Measurements from ENCODE around the gene MOV10.

MOV10 gene

DNA sequence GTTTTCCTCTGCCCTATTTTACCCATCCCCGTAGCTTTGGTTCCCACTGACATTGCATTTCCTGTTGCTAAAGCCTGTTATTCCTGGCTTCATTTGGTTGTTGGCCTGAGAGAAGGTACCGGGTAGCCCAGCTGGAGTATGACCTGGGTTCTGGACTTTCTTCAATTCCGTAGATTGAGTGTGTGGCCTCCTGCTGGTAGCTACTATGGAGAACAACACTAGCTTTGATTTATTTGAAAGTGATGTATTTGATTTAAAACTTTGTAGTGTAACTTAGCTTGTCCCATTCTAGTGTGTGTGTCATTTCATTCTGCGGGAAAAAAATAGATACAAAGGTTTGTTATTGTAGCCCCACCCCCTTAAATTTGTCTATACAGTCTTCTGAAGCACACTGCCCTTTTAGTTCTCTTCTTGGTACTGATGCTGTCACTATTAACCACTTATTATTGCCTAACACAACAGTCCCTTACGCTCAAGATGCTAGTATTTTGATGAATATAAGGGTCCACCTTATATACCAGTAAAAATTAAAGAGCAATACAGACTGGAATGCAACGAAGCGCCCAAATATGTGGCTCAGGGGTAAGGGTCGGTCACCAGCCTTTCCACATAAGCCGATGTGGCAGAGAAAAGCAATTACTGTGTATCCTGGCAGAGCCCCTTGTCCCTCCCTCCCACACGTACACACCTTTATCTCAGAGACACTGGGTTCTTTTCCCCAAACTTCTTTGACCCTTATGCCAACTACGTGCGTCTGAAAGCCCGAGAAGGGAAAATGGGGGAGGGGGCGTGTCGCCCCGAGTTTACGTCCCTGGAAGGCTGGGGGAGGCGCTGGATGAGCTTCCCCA is 643 bp upstream of the MOV10 start:
- peak in 7 of 58 donors; percentile 4 to 55 (median 14) for DNase-seq

DNA sequence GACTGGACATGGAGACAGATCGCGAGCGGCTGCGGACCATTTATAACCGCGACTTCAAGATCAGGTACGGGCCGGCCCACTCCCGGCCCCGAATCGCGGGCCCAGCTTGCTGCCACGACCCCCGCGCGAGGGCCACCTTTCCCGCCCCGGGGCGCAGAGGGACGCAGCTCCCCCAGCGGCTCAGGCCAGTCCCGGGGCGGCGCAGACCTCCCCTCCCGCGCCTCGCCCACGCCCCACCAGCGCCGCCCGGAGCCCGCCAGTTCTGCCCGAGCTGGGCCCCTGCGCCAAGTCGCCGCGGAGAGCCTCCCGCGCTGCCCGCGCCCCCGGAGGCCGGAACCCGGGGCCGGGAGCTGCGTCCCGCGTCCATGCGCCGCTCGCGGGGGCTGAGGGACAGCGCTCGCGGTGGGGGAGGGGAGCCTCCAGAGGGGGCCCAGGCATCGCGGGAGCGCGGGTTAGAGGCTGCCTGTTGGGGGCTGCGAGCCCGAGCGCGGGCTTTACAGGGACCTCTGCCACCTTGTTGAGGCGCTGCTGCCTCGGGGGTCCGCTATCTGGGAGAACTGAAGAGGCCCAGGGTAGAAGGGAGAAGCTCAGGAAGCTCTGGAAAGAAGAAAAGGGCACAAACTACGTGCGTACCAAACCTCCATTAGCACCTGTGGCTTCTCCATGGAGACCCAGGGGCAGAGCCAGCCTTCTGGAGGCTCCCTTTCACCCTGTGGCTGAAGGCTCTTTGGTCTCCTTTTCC is 698 bp downstream of the MOV10 start:
- peak in 42 of 58 donors; percentile 27 to 78 (median 60) for DNase-seq

DNA sequence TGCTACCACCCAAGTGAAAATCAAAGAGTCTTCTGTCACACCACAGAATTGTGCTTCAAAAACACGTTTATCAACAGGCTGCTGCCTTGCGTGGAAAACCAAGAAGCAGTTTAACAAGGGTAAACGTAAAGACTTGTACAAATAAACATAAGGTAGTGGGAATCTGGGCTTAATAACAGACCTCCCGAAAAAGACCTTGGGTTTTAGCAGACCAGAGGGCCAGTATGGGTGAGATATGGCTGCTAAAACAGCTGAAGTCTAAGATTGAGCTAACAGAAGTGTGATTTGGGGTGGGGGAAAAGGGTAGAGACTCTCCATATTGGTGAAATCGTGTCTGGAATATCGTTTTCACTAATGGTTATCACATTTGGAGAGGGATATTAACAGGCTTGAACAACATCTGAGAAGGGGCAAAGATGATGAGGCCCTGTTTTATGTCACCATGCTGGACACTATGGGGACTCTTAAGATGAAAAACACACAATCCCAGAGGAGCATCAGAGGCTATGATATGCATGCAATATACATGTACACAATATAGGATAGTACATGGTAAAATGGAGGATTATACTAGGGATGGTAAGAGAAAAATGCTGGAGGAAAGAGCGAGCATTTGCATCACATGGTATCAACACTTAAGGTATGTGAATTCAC is 1.4 kb downstream of the MOV10 start:
- no peak for DNase-seq

DNA sequence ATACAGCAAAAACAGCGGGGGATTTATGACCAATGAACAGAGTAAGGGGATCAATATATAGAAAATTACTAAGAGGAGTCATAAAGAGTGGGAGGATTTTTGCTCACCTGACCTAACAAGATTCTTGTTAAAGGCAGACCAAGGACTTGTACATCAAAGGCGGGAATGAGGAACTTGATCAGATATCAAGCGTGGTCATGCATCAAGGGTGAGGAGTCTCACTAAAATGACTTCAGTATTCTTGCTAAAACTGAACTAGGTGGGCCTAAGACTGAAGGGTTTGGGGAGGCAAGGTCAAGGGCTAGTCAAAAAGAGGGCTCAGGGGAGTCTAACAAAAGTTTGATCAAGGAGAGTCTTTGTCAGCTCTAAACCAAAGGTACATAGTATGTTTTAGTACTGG is 2.1 kb downstream of the MOV10 start:
- no peak for DNase-seq

DNA sequence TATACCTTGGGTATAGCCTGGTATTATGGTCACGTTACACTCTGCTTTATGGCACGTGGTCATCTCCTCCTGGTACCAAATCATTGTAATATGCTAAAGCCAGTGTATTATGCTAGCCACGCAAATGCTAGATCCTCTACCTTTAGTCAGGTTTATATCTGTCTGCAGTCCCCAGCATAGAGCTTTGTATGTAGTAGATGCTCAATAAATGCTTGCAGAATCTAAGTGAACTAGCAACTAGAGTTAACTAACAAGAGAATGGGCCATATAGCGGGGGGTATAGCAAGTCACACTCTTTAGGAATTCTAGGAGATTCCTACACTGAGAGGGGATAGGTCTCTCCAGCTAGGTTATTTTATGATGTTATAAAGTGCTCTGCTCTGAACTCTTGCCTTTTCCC is 3.0 kb downstream of the MOV10 start:
- no peak for DNase-seq

DNA sequence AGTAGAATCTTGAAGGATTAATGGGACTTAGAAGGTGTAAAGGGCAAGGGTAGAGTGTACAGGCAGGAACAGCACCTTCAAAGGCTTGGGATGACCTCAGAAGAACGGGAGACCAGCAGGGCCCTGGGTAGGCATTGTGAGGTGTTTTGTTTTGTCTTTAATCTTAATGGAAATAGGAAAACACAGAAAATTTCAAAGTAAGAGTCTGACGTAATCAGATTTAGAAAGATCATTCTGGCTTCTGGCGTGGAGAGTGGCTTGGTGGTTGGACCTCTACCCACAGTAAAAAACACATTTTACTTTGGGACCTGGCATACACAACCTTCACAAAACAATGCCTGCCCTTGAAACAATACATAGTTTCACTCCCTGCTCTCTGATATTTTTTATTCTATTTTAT is 4.1 kb downstream of the MOV10 start:
- DNase-seq = no peak

DNA sequence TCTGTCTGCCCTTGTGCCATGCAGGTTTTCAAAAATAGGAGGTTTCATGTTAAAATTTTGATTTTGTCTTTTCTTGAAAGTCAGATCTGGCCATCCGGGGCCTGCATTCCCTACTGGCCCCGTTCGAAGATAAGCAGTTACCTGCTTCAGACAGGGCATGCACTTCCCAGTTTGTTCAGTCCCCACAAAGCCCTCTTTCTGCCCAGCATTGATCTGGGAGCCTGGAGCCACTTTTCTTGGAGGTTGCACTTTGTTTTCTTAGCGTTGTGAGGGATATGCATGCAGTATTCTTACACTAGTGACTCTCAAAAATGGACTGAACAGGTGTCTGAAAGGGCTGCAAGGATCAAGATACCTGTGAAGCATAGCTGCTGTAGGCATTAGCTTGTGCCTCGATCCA is 11.5 kb downstream of the MOV10 start:
- DNase-seq = no peak

DNA sequence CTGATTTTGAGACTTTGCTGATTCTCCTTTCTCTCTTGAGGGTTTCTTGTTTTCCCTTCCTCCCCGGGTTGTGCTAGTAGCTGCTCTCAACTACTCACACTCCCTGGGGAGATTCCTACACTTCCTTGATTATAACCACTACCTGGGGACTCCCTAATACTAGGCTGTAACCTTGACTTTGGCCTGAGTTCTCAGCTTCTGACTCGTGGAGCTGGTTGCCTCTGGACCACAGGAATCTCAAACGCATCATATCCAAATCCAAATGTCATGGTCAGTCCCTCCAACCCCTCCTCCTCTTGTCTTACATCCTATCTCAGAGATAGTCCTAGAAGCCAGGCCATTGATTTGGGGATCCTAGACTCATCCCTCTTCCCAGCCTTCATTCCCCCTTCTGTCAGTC is 12.0 kb downstream of the MOV10 start:
- no peak for DNase-seq

DNA sequence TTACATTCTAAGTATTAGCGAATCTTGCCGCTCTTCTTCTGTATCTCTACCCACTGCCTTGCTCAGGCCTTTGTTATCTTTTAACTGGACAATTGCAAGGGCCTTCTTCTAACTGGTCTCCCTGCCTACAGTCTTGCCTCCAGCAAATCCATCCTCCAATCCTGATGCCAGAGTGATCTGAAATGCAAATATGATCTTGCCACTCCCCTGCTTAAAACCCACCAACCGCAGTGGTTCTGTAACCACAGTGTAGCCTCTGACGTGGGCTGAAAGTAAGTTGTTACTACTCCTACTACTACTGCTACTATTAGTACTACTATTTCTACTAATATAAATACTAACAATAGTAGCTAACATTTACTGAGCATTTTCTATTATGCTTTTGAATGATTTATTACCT is 12.4 kb downstream of the MOV10 start:
- no peak for DNase-seq

DNA sequence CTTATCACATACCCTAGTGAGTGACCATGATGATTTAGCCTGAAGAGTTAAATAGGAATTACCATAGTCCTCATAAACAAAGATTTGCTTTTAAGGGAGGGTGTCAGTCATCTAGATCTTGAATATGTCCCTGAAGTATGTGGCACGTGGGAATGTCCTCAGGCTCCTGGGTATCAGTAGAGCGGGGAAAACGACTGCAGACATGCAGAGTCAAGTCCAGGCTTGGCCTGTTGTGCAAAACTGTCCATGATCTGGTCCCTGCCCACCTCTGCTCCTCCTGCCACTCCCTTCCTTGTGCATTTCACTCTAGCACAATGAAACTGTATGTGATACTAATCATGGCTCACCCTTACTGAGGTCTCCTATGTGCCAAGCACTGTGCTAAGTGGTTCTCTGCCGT is 12.9 kb downstream of the MOV10 start:
- no peak for DNase-seq

DNA sequence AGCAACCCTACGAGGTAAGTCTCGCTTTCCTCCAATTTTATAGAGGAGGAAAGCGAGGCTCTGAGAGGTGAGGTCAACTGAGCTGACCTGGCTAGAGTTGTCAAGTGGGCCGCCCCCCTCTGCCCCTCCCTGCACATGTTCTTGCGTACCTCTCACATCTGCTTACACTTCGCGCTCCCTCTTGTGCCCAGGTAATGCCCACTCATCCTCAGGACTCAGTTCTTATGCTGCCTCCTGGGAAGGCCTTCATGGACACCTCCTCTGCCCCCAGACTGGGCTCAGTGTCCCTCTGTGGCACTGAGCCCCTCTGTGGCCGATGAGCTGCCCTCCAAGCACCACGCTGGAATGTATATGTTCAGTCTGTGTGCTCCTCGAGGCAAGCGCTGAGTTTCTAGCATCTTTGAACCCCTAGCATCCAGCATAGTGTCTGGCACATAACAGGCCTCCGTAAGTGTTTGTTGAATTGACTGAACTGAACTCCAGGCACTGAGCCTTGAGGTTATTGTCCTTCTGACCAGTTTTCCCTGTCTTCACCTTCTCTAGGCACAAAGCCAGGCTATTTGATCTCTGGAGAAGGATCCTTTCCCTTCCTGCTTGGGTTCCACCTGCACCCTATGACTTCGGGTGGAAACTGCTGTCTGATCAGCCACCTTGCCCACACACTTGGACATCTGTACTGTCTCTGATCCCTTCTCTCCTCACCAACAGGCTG is 13.5 kb downstream of the MOV10 start:
- no peak for DNase-seq

DNA sequence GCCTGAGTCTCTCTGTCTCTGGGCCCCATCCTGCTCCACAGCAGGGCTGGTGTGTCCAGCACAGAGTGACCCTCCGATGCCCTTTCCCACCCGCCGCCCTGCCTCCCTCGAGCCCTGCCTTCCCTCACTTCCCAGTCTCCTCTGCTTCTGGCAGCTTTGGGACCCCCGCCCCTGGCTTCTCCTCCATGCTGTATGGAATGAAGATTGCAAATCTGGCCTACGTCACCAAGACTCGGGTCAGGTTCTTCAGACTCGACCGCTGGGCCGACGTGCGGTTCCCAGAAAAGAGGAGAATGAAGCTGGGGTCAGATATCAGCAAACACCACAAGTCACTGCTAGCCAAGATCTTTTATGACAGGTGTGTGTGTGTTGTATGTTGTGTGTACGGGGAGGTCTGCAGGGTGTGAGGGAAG is 14.3 kb downstream of the MOV10 start:
- DNase-seq = no peak

DNA sequence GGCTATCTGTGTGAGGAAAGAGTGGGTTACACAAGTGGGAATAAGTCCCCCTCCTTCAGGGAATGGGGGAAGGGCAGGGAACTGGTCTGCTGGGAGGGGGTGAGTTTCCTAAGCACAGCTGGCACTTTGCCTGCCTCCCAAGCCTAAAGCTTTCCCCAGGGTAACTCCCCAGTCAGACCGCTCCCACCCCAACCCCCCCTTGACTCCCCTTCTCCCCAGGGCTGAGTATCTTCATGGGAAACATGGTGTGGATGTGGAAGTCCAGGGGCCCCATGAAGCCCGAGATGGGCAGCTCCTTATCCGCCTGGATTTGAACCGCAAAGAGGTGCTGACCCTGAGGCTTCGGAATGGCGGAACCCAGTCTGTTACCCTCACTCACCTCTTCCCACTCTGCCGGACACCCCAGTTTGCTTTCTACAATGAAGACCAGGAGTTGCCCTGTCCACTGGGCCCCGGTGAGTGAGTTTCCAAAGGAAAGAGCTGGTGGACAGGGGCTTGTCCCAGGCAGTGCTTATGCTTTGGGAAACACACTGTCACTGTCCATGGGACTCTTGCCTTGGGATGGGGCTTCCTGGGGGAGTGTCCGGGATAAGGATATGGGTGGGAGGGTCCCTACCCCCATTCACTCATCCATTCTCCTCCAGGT is 14.9 kb downstream of the MOV10 start:
- no peak for DNase-seq

DNA sequence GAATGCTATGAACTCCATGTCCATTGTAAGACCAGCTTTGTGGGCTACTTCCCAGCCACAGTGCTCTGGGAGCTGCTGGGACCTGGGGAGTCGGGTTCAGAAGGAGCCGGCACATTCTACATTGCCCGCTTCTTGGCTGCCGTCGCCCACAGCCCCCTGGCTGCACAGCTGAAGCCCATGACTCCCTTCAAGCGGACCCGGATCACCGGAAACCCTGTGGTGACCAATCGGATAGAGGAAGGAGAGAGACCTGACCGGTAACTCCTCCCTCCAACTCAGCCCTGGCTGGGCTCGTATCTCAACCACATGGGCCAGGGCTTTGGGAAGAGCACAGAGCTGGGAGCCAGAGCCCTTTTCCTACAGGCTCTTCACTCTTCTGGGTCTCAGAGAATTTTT is 15.4 kb downstream of the MOV10 start:
- no peak for DNase-seq

DNA sequence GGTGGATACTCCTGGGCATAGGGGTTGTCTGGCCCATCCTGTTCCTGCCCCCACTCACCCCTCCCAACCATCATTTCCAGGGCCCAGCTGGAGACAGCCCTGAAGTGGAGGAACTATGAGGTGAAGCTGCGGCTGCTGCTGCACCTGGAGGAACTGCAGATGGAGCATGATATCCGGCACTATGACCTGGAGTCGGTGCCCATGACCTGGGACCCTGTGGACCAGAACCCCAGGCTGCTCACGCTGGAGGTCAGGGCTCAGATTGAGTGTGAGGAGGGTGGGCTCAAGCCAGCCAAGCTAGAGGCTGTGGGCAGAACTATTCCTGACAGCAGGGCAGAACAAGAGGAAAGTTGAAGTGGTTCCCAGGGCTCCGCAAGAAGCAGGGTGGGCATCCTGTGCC is 18.2 kb downstream of the MOV10 start:
- DNase-seq = no peak

DNA sequence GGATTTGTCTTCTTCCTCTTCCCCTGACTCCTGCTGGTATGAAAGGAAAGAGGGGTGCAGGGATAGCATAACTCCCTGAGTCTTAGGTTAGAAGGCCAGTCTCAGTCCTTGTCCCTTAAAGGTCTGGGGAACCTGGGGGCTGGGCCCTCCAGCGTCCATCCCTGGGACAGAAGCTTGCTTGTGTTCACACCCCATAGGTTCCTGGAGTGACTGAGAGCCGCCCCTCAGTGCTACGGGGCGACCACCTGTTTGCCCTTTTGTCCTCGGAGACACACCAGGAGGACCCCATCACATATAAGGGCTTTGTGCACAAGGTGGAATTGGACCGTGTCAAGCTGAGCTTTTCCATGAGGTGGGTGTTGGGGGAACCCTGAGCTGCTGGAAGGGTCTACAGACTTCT is 19.4 kb downstream of the MOV10 start:
- no peak for DNase-seq

DNA sequence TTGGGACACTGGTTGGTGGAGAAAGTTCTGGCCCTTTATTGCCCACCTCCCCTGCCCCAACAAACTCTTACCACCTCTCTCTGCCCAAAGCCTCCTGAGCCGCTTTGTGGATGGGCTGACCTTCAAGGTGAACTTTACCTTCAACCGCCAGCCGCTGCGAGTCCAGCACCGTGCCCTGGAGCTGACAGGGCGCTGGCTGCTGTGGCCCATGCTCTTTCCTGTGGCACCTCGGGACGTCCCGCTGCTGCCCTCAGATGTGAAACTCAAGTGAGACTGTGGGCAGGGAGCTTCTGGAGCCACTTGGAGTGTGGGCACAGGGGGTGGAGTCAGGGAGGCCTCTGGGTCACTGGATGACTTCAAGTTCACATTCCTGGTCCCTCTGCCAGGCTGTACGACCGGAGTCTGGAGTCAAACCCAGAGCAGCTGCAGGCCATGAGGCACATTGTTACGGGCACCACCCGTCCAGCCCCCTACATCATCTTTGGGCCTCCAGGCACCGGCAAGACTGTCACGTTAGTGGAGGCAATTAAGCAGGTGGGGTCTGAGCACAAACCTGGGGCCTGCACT is 20.0 kb downstream of the MOV10 start:
- no peak for DNase-seq

DNA sequence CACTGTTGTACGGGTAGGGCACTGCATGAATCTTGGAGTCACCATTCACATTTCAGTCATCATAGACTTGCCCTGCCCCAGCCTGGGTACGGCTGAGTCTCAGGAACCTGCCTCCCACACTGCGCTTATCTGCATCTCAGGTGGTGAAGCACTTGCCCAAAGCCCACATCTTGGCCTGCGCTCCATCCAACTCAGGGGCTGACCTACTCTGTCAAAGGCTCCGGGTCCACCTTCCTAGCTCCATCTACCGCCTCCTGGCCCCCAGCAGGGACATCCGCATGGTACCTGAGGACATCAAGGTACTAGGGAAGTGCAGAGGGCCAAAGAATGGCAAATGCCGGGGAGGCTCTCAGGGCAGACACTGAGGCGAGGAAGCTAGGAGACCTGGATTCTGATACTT is 20.8 kb downstream of the MOV10 start:
- no peak for DNase-seq

DNA sequence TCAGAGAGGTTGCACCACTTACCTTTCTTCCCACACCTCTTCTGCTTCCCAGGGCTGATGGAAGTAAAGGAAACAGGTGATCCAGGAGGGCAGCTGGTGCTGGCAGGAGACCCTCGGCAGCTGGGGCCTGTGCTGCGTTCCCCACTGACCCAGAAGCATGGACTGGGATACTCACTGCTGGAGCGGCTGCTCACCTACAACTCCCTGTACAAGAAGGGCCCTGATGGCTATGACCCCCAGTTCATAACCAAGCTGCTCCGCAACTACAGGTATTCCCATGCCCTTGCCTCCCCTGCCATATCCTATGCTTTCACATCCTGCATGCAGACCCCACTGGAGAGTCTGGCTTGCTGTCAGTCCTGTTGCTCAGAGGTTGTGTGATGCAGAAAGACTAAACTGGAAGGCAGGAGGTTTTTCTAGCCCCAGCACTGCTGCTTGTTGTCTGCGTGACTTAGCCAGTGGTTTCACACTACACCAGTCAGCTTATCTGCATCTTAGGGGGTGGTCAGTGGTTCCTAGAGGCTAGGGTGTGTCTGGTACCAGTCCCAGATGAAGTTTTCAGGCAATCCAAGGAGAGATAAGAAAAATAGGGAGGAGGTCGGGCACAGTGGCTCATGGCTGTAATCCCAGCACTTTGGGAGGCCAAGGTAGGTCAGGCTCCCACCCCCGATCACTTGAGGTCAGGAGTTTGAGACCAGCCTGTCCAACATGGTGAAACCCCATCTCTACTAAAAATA is 22.3 kb downstream of the MOV10 start:
- DNase-seq = no peak

DNA sequence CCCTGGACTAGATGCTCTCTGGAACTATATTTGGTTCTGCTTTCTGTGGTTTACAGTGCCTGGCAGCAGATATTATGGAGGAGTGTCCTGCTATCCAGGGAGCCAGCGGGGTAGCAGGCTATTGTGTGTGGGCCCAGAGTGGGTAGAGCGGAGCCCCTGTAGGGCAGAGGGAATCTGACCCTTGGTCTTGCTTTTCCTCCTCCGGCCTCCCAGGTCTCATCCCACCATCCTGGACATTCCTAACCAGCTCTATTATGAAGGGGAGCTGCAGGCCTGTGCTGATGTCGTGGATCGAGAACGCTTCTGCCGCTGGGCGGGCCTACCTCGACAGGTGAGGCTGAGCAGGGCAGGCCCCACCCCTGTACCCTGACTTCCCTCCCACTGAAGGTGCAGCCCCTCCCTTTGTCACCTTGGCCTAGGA is 23.3 kb downstream of the MOV10 start:
- no peak for DNase-seq

All from anterior cingulate cortex (tissue), 58 donors.